GM19328 (cell line): ENCODE results near the gene SLC52A1.

Experiments
- ATAC-seq: cut with Tn5 transposase; IDR thresholded peaks from one replicate; pipeline ENCODE4 v1.9.1; 2021; ENCODE audit warnings: mild to moderate bottlenecking, moderate library complexity; ENCODE audit not compliant: unreplicated experiment

The SLC52A1 gene

GRCh38 chr17:4994081-4994595 is 41.1 kb downstream of the SLC52A1 start:
- no peak for ATAC-seq

GRCh38 chr17:4987767-4988567 is 47.3 kb downstream of the SLC52A1 start:
- ATAC-seq = no peak

GRCh38 chr17:4986951-4987766 is 48.1 kb downstream of the SLC52A1 start, which contains the start of gene CAMTA2:
CAMTA2 (minus strand) TSS chr17:4987675; CDS start chr17:4986222, 1,453 bp downstream.
- ATAC-seq = peak; percentile 85

GRCh38 chr17:4986403-4986802 is 48.8 kb downstream of the SLC52A1 start:
- no peak for ATAC-seq
